HCT116 (cell line): ENCODE results near the gene ALDH1A1. TPM values are rescaled to one million over a fixed set of nuclear protein-coding genes. Genes with fewer than 3 reads are reported as not detected.

Source experiments
- ATAC-seq: fragments of 200-7000 bp; cut with Tn5 transposase; 2 replicates; pipeline ENCODE4 v1.9.1; 2020; ENCODE audit warnings: mild to moderate bottlenecking, moderate library complexity
- BruUV-seq: library from RNA; stranded (reverse); fragments of 400-500 nt; replicated peaks from 2 replicates; lab custom pipeline; 2021; lab: Mats Ljungman, UMichigan
- CTCF ChIA-PET: fragments of 300-600 bp; sonication (Branson Sonifier 250); formaldehyde crosslinking; loops from one replicate; lab custom pipeline; 2021; ENCODE audit warnings: antibody characterized with exemption; lab: Charles Lee
- POLR2A ChIA-PET: fragments of 300-600, 350-600 bp; sonication (Branson Sonifier 250); formaldehyde crosslinking; loops from one replicate; lab custom pipeline; 2021; ENCODE audit warnings: antibody characterized with exemption; lab: Charles Lee
- RAD21 ChIA-PET, 2 experiments: fragments of 300-600 bp; sonication (Branson Sonifier 250); formaldehyde crosslinking; loops; one replicate each; lab custom pipeline; 2023; ENCODE audit warnings: low total read pairs in 2 of 2; ENCODE audit not compliant: uncharacterized antibody in 2 of 2, unreplicated experiment in 2 of 2, low non-redundant PET in 1 of 2; lab: Charles Lee
- DNase-seq: peaks from one replicate; pipeline ENCODE4 v3.0.0-alpha.2; 2010; ENCODE audit warnings: low read depth, low spot score
- H2AFZ ChIP-seq: fragments of 200-600 bp; shearing (Covaris generic), sonication (generic); 2 replicates; pipeline ENCODE4 v1.6.1; 2017; ENCODE audit warnings: low read depth, mixed run types, mixed read lengths, antibody characterized with exemption, low read length; ENCODE audit not compliant: poor library complexity, severe bottlenecking
- H3K27ac ChIP-seq: 2 replicates; pipeline ENCODE4 v1.5.1; 2012; ENCODE audit warnings: low read depth, low read length
- H3K27me3 ChIP-seq: fragments of 200-600 bp; sonication (generic); 2 replicates; pipeline ENCODE4 v1.6.1; 2016; ENCODE audit warnings: mixed run types, low read length, mixed read lengths; ENCODE audit not compliant: insufficient read depth
- H3K36me3 ChIP-seq, 2 experiments: fragments of 200-500 bp in 1 of 2; fragments of 200-600 bp in 1 of 2; sonication (Bioruptor generic) in 1 of 2; sonication (generic) in 1 of 2; 2 replicates each; pipeline versions ENCODE4 v1.5.1 to v1.6.1; 2014 to 2016; ENCODE audit warnings: low read length in 2 of 2, inconsistent platforms in 1 of 2, mixed read lengths in 1 of 2, mixed run types in 1 of 2; ENCODE audit not compliant: insufficient read depth in 2 of 2, control insufficient read depth in 1 of 2
- H3K4me1 ChIP-seq, 2 experiments: fragments of 200-600 bp in 1 of 2; sonication (generic) in 1 of 2; 2 replicates each; pipeline versions ENCODE4 v1.5.1 to v1.6.1; 2012 to 2017; ENCODE audit warnings: low read length in 2 of 2, inconsistent platforms in 1 of 2, mild to moderate bottlenecking in 1 of 2, mixed read lengths in 1 of 2, mixed run types in 1 of 2, moderate library complexity in 1 of 2; ENCODE audit not compliant: insufficient read depth in 2 of 2, control insufficient read depth in 1 of 2
- H3K4me2 ChIP-seq: fragments of 200-600 bp; sonication (generic); 2 replicates; pipeline ENCODE4 v1.6.1; 2017; ENCODE audit warnings: mixed run types, low read length, mixed read lengths
- H3K4me3 ChIP-seq, 2 experiments: fragments of 200-600 bp in 1 of 2; sonication (generic) in 1 of 2; replicated peaks in 1 of 2; 2 replicates each; pipeline ENCODE4 v1.5.1; 2011 to 2016; ENCODE audit warnings: low read length in 2 of 2, control low read depth in 1 of 2, low read depth in 1 of 2, mild to moderate bottlenecking in 1 of 2, mixed read lengths in 1 of 2, mixed run types in 1 of 2
- H3K79me2 ChIP-seq: fragments of 200-600 bp; sonication (generic); 2 replicates; pipeline ENCODE4 v1.6.1; 2017; ENCODE audit warnings: mild to moderate bottlenecking, mixed run types, low read length, moderate library complexity, mixed read lengths; ENCODE audit not compliant: insufficient read depth
- H3K9ac ChIP-seq: fragments of 200-600 bp; sonication (generic); 2 replicates; pipeline ENCODE4 v1.6.1; 2016; ENCODE audit warnings: low read length, mixed read lengths
- H3K9me2 ChIP-seq: fragments of 200-600 bp; sonication (generic), shearing (Covaris generic); 2 replicates; pipeline ENCODE4 v1.6.1; 2017; ENCODE audit warnings: mixed run types, mild to moderate bottlenecking, moderate library complexity; ENCODE audit not compliant: insufficient read depth
- H3K9me3 ChIP-seq, 2 experiments: fragments of 200-500 bp in 1 of 2; fragments of 200-600 bp in 1 of 2; sonication (Bioruptor generic) in 1 of 2; sonication (generic) in 1 of 2; 2 replicates each; pipeline ENCODE4 v1.6.1; 2014 to 2017; ENCODE audit warnings: low read length in 2 of 2, mixed read lengths in 2 of 2, inconsistent platforms in 1 of 2, low read depth in 1 of 2, mild to moderate bottlenecking in 1 of 2, mixed run types in 1 of 2, moderate library complexity in 1 of 2; ENCODE audit not compliant: control insufficient read depth in 1 of 2, insufficient read depth in 1 of 2
- H4K20me1 ChIP-seq: fragments of 200-600 bp; sonication (generic), shearing (Covaris generic); 2 replicates; pipeline ENCODE4 v1.6.1; 2017; ENCODE audit warnings: mixed run types, mild to moderate bottlenecking, moderate library complexity; ENCODE audit not compliant: insufficient read depth
- ATF3 ChIP-seq: IDR thresholded peaks from 2 replicates; pipeline ENCODE4 v1.6.1; 2012
- CBX3 ChIP-seq: IDR thresholded peaks from 2 replicates; pipeline ENCODE4 v1.6.1; 2012; ENCODE audit warnings: low read depth
- CEBPB ChIP-seq: IDR thresholded peaks from 2 replicates; pipeline ENCODE4 v1.6.1; 2012; ENCODE audit warnings: low read depth
- CTCF ChIP-seq, 3 experiments: fragments of 200-600 bp in 1 of 3; sonication (generic) in 1 of 3; IDR thresholded peaks in 2 of 3; conservative IDR thresholded peaks in 1 of 3; 2 replicates each; pipeline ENCODE4 v1.5.1; 2012 to 2017; ENCODE audit warnings: low read depth in 2 of 3, low read length in 2 of 3, antibody characterized with exemption in 1 of 3, borderline replicate concordance in 1 of 3, control low read depth in 1 of 3, mild to moderate bottlenecking in 1 of 3, mixed read lengths in 1 of 3, mixed run types in 1 of 3, moderate library complexity in 1 of 3; ENCODE audit not compliant: insufficient read depth in 1 of 3
- EGR1 ChIP-seq: IDR thresholded peaks from 2 replicates; pipeline ENCODE4 v1.6.1; 2012; ENCODE audit warnings: low read depth
- ELF1 ChIP-seq: IDR thresholded peaks from 2 replicates; pipeline ENCODE4 v1.6.1; 2012; ENCODE audit warnings: low read depth, borderline replicate concordance
- EZH2 ChIP-seq: fragments of 200-600 bp; sonication (generic); IDR thresholded peaks from 2 replicates; pipeline ENCODE4 v1.6.1; 2017; ENCODE audit warnings: antibody characterized with exemption, mixed run types
- FOSL1 ChIP-seq: IDR thresholded peaks from 2 replicates; pipeline ENCODE4 v1.6.1; 2012; ENCODE audit warnings: low read depth
- POLR2A ChIP-seq: IDR thresholded peaks from 2 replicates; pipeline ENCODE4 v1.7.0; 2011; ENCODE audit warnings: borderline replicate concordance; ENCODE audit not compliant: insufficient read depth, insufficient read length; ENCODE audit errors: extremely low read depth
- RAD21 ChIP-seq: IDR thresholded peaks from 2 replicates; pipeline ENCODE4 v1.6.1; 2012; ENCODE audit warnings: low read depth, mild to moderate bottlenecking
- REST ChIP-seq: IDR thresholded peaks from 2 replicates; pipeline ENCODE4 v1.6.1; 2012; ENCODE audit warnings: low read depth
- SP1 ChIP-seq: IDR thresholded peaks from 2 replicates; pipeline ENCODE4 v1.6.1; 2012; ENCODE audit warnings: low read depth
- SRF ChIP-seq: IDR thresholded peaks from 2 replicates; pipeline ENCODE4 v1.6.1; 2012; ENCODE audit warnings: low read depth
- TCF7L2 ChIP-seq: IDR thresholded peaks from 2 replicates; pipeline ENCODE4 v1.7.0; 2011; ENCODE audit warnings: borderline replicate concordance, inconsistent platforms; ENCODE audit not compliant: insufficient read depth, insufficient read length; ENCODE audit errors: extremely low read depth
- YY1 ChIP-seq: IDR thresholded peaks from 2 replicates; pipeline ENCODE4 v1.6.1; 2011; ENCODE audit warnings: low read length, low read depth, moderate library complexity, mild to moderate bottlenecking; ENCODE audit not compliant: insufficient replicate concordance; ENCODE audit errors: extremely low read depth
- ZFX ChIP-seq: fragments of 450-650 bp; IDR thresholded peaks from 2 replicates; pipeline ENCODE4 v1.6.1; 2017
- ZNF274 ChIP-seq: fragments of 200-500 bp; sonication (Bioruptor generic); IDR thresholded peaks from 2 replicates; pipeline ENCODE4 v1.6.1; 2014; ENCODE audit warnings: mild to moderate bottlenecking, low read depth, low read length, inconsistent platforms
- intact Hi-C: fragments of 100-400 bp; cut with micrococcal nuclease; formaldehyde crosslinking; loops from 2 replicates; pipeline ENCODE4 v1.10.0; 2022
- total RNA-seq: library from RNA; stranded (reverse); gene quantifications from one replicate; pipeline ENCODE4 v1.2.1, GENCODE V29; 2021; ENCODE audit not compliant: unreplicated experiment

The ALDH1A1 gene
- total RNA-seq, 1 experiment from 2014 or later, result 0.44 TPM

- no peak overlapping the region for H3K4me2 ChIP-seq
- TF ChIP-seq ZNF274 (no peak), RAD21 (no peak), ZFX (no peak), POLR2A (no peak), SP1 (no peak), ELF1 (no peak), ATF3 (no peak), YY1 (no peak), EGR1 (no peak), SRF (no peak), REST (no peak), FOSL1 (no peak), EZH2 (no peak), CTCF (IDR thresholded peaks at IDR 0.05 in 2 of 3, conservative IDR thresholded peaks at IDR 0.05 in 1 of 3; ENCODE audit: borderline replicate concordance in 1 of 3, insufficient read depth in 1 of 3, low read depth in 2 of 3, low read length in 2 of 3) (no peak), CEBPB (no peak), CBX3 (no peak), TCF7L2 (no peak)
- TF ChIP-seq, all 23 proteins: peak for 0
- RAD21 ChIA-PET, result no interaction called here
- POLR2A ChIA-PET, result no interaction called here
- no peak overlapping the region for H2AFZ ChIP-seq
- H3K27me3 ChIP-seq, result peaks cover 38% of the 10 kb centered on the region
- H3K4me3 ChIP-seq, result no peak overlapping the region
- BruUV-seq, result no TSS peak
- no peaks in the 10 kb centered on the region for H3K9me2 ChIP-seq
- CTCF ChIA-PET, result no interaction called here
- no peaks in the 10 kb centered on the region for H4K20me1 ChIP-seq
- no peaks in the 10 kb centered on the region for H3K36me3 ChIP-seq
- ATAC-seq (no peak), DNase-seq (no peak)
- no peak overlapping the region for H3K27ac ChIP-seq
- H3K4me1 ChIP-seq, result no peaks in the 10 kb centered on the region
- H3K9ac ChIP-seq, result no peak overlapping the region
- no peaks in the 10 kb centered on the region for H3K79me2 ChIP-seq
- H3K9me3 ChIP-seq, result no peaks in the 10 kb centered on the region
- intact Hi-C loops, result no loop called here
Observed at GRCh38 chr9:72946318-72946717, 6.5 kb downstream of the ALDH1A1 start.
